ENCODE data around the gene PHYKPL. TPM values are rescaled to one million over a fixed set of nuclear protein-coding genes. Genes with fewer than 3 reads are reported as not detected.

Gene PHYKPL
- total RNA-seq, 1 experiment from 2014 or later = 48.8 TPM

DNA sequence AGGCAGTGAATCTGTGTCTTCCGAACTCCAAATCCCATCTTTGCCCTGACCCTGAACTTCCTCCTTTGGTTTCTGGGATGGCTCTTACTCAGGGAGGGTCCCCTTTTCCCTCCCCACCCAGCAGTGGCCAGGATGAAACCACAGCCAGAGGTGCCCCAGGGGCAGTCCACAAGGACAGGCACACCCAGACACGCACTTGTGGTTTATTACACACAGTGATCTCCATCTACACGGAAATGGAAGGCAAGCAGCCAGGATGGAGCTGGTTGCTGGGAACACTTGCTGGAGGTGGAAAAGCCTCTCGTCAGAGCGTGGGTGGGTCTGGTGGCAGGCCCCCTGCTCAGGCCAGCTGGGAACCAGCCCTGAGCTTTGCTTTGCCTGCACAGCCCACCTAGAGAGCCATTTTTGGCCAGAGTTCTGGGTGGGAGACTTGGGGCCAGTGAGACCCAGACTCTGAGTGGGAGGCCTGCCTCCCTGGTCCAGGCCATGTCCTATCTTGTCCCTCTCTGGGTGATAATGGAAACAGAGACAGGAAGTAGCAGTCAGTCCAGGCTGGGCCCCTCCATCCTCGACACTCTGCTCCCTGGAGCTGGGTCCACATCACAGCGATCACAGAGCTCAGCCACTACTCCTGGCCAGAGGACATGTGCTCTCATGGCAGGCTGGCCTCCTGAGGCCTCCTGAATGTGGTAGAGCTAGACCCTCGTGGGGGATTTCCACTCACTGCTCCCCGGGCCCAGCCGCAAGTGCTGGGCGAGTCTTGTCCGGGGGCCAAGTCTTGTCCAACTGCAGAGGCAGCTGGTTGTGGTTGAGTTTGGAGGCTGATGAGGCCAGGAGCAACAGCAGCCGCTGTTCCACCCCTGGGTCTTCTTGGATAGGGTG, 5.1 kb upstream of the PHYKPL start:
- Histone ChIP-seq H4K91ac (ENCODE audit: insufficient read length, low read depth, low read length) (no peak overlapping the region), H2BK15ac (ENCODE audit: low read depth, low read length) (no peak overlapping the region), H3K79me2 (ENCODE audit: insufficient read depth, low read length) (no peaks in the 10 kb centered on the region), H4K8ac (replicated peaks; ENCODE audit: insufficient read length, low read depth, low read length) (no peak overlapping the region), H3K79me1 (ENCODE audit: insufficient read depth, low read depth, low read length, poor library complexity, severe bottlenecking) (no peaks in the 10 kb centered on the region), H2BK5ac (ENCODE audit: insufficient read length, low read length) (no peak overlapping the region), H2AFZ (ENCODE audit: low read length) (no peak overlapping the region), H3K4me1 (ENCODE audit: insufficient read depth, low read length) (no peaks in the 10 kb centered on the region), H2BK120ac (ENCODE audit: low read depth, low read length, poor library complexity, severe bottlenecking) (no peak overlapping the region), H3K27ac (ENCODE audit: insufficient read length, low read depth, low read length) (no peak overlapping the region), H2BK12ac (ENCODE audit: insufficient read length, low read depth, low read length) (no peak overlapping the region), H3K4me2 (ENCODE audit: insufficient read depth, insufficient read length, low read length) (no peak overlapping the region), H2AK5ac (ENCODE audit: insufficient read length, low read length) (no peak overlapping the region), H3K23ac (ENCODE audit: insufficient read length, low read depth, low read length) (no peak overlapping the region), H4K5ac (ENCODE audit: insufficient read length, low read depth, low read length) (no peak overlapping the region), H2BK20ac (ENCODE audit: low read depth, low read length, poor library complexity, severe bottlenecking) (no peak overlapping the region), H3K4ac (ENCODE audit: low read depth, low read length) (no peak overlapping the region), H3K18ac (ENCODE audit: insufficient read length, low read depth, low read length) (no peak overlapping the region), H3K23me2 (ENCODE audit: insufficient read length, low read depth, low read length, poor library complexity, severe bottlenecking) (peaks cover 4% of the 10 kb centered on the region), H3K56ac (ENCODE audit: insufficient read length, low read depth, low read length) (no peak overlapping the region), H3T11ph (ENCODE audit: low read length) (no peak overlapping the region), H3K9me3 (ENCODE audit: control insufficient read depth, low read depth, low read length) (no peaks in the 10 kb centered on the region), H3K9ac (ENCODE audit: extremely low read depth, insufficient read length, low read length) (no peak overlapping the region), H4K20me1 (ENCODE audit: control insufficient read depth, insufficient read depth, insufficient read length) (peaks cover 2% of the 10 kb centered on the region), H3K27me3 (ENCODE audit: insufficient read depth, low read length) (no peaks in the 10 kb centered on the region), H3K14ac (ENCODE audit: insufficient read depth, low read length) (no peak overlapping the region; the same call in 1 of the 2 replicates)
- Mint-ChIP-seq H3K9me3 (no peaks in the 10 kb centered on the region; a peak in 2 of 5 replicates), H3K36me3 (ENCODE audit: insufficient read depth in 1 of 3, low read depth in 3 of 3) (no peaks in the 10 kb centered on the region), H3K4me1 (peaks cover 11 to 15% of the 10 kb centered on the region in 2 experiments), H3K27ac (no peak overlapping the region; a peak in 1 of 7 replicates), H3K4me3 (no peak overlapping the region), H3K27me3 (ENCODE audit: low read depth) (peaks cover 4% of the 10 kb centered on the region)
- no peak for DNase-seq
- TF ChIP-seq, protein P1, sequence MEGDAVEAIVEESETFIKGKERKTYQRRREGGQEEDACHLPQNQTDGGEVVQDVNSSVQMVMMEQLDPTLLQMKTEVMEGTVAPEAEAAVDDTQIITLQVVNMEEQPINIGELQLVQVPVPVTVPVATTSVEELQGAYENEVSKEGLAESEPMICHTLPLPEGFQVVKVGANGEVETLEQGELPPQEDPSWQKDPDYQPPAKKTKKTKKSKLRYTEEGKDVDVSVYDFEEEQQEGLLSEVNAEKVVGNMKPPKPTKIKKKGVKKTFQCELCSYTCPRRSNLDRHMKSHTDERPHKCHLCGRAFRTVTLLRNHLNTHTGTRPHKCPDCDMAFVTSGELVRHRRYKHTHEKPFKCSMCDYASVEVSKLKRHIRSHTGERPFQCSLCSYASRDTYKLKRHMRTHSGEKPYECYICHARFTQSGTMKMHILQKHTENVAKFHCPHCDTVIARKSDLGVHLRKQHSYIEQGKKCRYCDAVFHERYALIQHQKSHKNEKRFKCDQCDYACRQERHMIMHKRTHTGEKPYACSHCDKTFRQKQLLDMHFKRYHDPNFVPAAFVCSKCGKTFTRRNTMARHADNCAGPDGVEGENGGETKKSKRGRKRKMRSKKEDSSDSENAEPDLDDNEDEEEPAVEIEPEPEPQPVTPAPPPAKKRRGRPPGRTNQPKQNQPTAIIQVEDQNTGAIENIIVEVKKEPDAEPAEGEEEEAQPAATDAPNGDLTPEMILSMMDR (conservative IDR thresholded peaks at IDR 0.05) = no peak
- no CpG with 5 or more reads among the region's 13 CpGs for WGBS (ENCODE audit: extremely low coverage, insufficient read length, low lambda C conversion rate)
